Measurements from ENCODE around the gene UNK. TPM values are rescaled to one million over a fixed set of nuclear protein-coding genes. Genes with fewer than 3 reads are reported as not detected.

The UNK gene
- total RNA-seq, 4 donors from 2014 or later = 6.9 to 69.7 (median 45.5) TPM

DNA sequence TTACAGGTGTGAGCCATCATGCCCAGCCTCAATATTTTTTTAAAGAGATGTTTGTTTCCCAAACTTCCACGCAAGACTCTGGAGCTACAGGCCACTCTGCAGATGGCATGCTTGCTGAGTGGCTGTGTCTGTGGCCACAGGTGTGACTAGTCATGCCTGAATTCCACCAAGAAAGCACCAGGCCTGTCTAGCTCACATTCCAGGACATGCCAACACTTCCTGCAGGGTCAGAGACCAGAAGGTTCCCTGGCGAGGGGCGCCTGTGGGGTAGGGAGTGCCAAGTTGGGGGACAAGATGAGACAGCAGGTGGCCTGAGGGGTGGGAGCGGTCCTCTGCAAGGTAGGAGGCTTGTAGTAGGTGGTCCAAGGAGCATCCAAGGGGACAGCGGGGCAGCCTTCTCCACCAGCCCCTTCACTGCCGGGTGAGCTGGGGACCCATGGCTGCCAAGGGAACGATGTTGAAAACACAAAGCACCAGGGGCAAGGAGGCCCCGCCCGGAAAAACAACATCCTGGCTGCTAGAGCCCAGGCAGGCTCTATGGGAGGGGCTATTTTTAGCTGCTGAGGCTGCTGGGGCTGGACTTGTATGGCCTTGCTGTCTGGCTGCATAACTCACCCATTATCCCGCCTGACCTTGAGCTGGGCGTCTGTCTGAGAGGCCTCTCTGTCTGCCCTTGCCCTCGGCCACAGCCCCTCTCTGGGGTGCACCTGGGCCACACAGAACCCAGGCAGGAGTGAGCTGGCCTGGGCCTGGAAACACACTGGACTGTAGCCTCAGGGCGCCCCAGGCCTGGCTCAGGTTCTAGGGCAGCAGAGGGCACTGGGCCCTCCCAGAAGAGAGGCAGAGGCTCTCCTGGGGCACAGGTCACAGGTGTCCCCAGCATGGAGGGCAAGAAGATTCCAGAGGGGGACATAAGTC is 88.1 kb downstream of the UNK start:
- Histone ChIP-seq H3K36me3 (no peaks in the 10 kb centered on the region), H3K27ac (peak overlapping the region; percentile 98 to 99), H3K4me1 (peaks cover 19 to 43% of the 10 kb centered on the region in 2 donors), H3K4me3 (no peak overlapping the region), H3K9me3 (no peaks in the 10 kb centered on the region), H3K27me3 (no peaks in the 10 kb centered on the region)
- intact Hi-C loops (cut with DNase I; ENCODE audit: low total_unique reads) = no loop called here
- TF ChIP-seq, protein P1, sequence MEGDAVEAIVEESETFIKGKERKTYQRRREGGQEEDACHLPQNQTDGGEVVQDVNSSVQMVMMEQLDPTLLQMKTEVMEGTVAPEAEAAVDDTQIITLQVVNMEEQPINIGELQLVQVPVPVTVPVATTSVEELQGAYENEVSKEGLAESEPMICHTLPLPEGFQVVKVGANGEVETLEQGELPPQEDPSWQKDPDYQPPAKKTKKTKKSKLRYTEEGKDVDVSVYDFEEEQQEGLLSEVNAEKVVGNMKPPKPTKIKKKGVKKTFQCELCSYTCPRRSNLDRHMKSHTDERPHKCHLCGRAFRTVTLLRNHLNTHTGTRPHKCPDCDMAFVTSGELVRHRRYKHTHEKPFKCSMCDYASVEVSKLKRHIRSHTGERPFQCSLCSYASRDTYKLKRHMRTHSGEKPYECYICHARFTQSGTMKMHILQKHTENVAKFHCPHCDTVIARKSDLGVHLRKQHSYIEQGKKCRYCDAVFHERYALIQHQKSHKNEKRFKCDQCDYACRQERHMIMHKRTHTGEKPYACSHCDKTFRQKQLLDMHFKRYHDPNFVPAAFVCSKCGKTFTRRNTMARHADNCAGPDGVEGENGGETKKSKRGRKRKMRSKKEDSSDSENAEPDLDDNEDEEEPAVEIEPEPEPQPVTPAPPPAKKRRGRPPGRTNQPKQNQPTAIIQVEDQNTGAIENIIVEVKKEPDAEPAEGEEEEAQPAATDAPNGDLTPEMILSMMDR (IDR thresholded peaks at IDR 0.05) = peak in 1 of 4 experiments; percentile 8
- peak in 1 of 2 donors; percentile 32 for TF ChIP-seq POLR2A (IDR thresholded peaks at IDR 0.05)
- DNase-seq = peak; percentile 83 to 89

DNA sequence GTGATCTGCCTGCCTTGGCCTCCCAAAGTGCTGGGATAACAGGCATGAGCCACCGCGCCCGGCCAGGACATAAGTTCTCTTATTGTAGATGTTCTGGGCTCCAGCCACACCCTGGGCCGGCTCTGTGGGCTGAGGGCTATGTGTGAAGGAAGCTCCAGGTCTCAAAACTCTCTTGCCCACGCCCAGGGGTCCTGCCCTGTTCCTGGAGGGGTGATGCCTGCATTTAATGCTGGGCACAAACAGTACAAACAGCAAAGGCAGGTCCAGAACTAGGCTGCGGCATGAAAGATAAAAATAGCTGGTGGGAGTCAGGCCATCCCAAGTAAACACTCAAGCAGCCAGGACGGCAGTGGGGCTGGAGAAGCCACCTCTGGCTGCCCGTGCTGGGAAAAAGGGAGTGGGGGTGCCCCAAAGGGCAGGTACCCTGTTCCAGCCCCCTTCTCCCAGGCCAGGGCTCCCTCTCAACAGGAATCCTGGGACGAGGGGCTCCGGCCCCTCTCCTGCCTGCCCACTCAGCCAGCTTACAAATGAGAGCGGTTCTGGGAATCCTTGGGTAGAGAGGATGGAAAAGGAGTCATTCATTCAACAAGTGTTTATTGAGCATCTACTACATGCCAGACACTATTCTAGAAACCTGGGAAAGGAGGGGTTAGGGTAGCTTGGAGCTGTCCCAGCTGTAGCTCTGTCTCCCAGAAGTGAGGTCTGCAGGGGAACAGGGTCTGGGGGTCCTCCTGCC is 89.1 kb downstream of the UNK start:
- Histone ChIP-seq H3K27ac (peak overlapping the region; percentile 98 to 99), H3K9me3 (no peaks in the 10 kb centered on the region), H3K27me3 (no peaks in the 10 kb centered on the region), H3K36me3 (no peaks in the 10 kb centered on the region), H3K4me1 (peaks cover 19 to 43% of the 10 kb centered on the region in 2 donors), H3K4me3 (no peak overlapping the region)
- no peak for DNase-seq
- TF ChIP-seq, protein P1 (IDR thresholded peaks at IDR 0.05) = no peak
- TF ChIP-seq POLR2A (IDR thresholded peaks at IDR 0.05) = no peak
- intact Hi-C loops (cut with DNase I; ENCODE audit: low total_unique reads) = no loop called here

DNA sequence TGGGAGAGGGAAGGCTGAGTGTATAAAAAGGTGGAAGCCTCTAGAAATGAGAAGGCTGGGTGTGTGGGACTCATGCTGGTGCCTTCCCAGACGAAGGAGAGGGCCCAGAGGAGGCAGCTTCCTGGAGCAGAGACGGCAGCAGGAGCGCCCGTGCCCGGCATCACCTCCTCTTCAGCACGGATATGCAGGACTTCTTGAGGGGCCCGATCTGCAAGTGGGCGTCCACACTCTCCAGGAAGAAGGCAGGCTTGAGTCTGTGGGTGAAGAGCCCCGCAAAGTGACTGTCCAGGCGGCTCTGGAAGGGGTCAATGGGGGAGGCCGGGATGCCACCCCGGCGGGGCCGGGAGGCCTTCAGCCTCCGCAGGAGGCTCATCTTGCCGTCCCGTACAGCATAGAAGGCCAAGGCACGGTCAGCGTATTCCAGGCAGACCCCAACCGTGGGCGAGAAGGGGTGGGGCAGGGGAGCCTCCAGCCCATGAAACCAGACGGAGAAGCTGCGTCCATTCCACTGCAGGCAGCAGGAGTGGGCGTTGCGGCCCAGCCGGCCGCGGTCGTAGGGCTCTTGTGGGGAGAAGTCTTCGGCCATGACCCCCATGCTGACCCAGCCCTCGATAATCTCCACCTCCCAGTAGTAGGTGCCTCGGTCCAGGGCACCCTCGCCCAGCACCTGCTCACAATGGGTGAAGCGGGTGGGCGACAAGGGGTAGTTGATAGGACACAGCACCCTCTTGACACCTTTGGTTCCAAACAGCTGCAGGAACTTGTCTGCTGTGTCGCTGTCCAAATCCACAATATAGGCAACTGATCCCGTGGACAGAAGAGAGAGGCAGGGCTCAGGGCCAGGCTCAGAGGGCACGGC is 89.9 kb downstream of the UNK start:
- DNase-seq = no peak
- intact Hi-C loops (cut with DNase I; ENCODE audit: low total_unique reads) = no loop called here
- peaks cover 19 to 43% of the 10 kb centered on the region in 2 donors for H3K4me1 ChIP-seq

More for the DNA sequence above, 89.9 kb downstream of the UNK start:
- Histone ChIP-seq H3K4me3 (no peak overlapping the region), H3K36me3 (no peaks in the 10 kb centered on the region), H3K27ac (peak overlapping the region; percentile 98 to 99), H3K27me3 (no peaks in the 10 kb centered on the region), H3K9me3 (no peaks in the 10 kb centered on the region)
- TF ChIP-seq, protein P1 (IDR thresholded peaks at IDR 0.05) = no peak
- TF ChIP-seq POLR2A (IDR thresholded peaks at IDR 0.05) = no peak

Small RNAs within 50 kb of the gene (microRNA-seq; reads per million reads assigned to microRNA genes)
- 1.5 reads per million for gene MIR4738 (ENCODE audit: borderline microRNAs expressed, borderline replicate concordance)

Other genes starting within 250 kb of the UNK start
- 100 to 1,000 TPM; 119 to 610 (median 170) TPM for gene MYO15B, start 197.0 kb upstream of the UNK start, total RNA-seq
- gene SMIM5, start 151.4 kb upstream of the UNK start, total RNA-seq = 1 to 10 TPM in 1 of 4 donors, under 1 TPM in 1, not detected in 2; 0.85 to 2.2 TPM
- 10 to 100 TPM in 2 of 4 donors, 1 to 10 TPM in 1, under 1 TPM in 1; 0.59 to 22.7 (median 11.9) TPM for gene RECQL5, start 117.7 kb upstream of the UNK start, total RNA-seq
- gene SAP30BP, start 117.5 kb upstream of the UNK start, total RNA-seq = 10 to 100 TPM; 14.1 to 87.7 (median 64.7) TPM
- gene ITGB4, start 63.3 kb upstream of the UNK start, total RNA-seq = 100 to 1,000 TPM in 1 of 4 donors, 10 to 100 TPM in 3; 38.0 to 100 (median 62.3) TPM
- 10 to 100 TPM in 3 of 4 donors, not detected in 1; 19.4 to 37.1 (median 35.6) TPM for gene GALK1, start 19.6 kb upstream of the UNK start, total RNA-seq
- gene UNC13D, start 59.6 kb downstream of the UNK start, total RNA-seq = 10 to 100 TPM in 2 of 4 donors, 1 to 10 TPM in 2; 1.2 to 32.7 (median 11.8) TPM
- gene WBP2, start 70.5 kb downstream of the UNK start, total RNA-seq = 100 to 1,000 TPM in 1 of 4 donors, 10 to 100 TPM in 3; 19.7 to 115 (median 34.5) TPM
- gene TRIM47, start 93.8 kb downstream of the UNK start, total RNA-seq = 10 to 100 TPM in 3 of 4 donors, 1 to 10 TPM in 1; 6.8 to 70.1 (median 19.0) TPM
- gene TRIM65, start 112.1 kb downstream of the UNK start, total RNA-seq = 10 to 100 TPM; 20.0 to 36.9 (median 30.1) TPM
- 10 to 100 TPM; 32.3 to 99.8 (median 47.8) TPM for gene MRPL38, start 120.1 kb downstream of the UNK start, total RNA-seq
- 10 to 100 TPM; 11.0 to 16.5 (median 14.2) TPM for gene FBF1, start 156.2 kb downstream of the UNK start, total RNA-seq
- 10 to 100 TPM; 11.2 to 70.0 (median 42.0) TPM for gene ACOX1, start 194.4 kb downstream of the UNK start, total RNA-seq
- 10 to 100 TPM in 3 of 4 donors, 1 to 10 TPM in 1; 3.1 to 17.2 (median 15.0) TPM for gene TEN1, start 194.4 kb downstream of the UNK start, total RNA-seq
- 10 to 100 TPM in 1 of 4 donors, 1 to 10 TPM in 2, not detected in 1; 8.5 to 10.8 (median 9.6) TPM for gene CDK3, start 216.0 kb downstream of the UNK start, total RNA-seq
- 1 to 10 TPM in 3 of 4 donors, under 1 TPM in 1; 0.59 to 3.7 (median 2.8) TPM for gene EVPL, start 242.5 kb downstream of the UNK start, total RNA-seq